K562 (cell line): ENCODE measurements around the gene GRWD1. TPM values are rescaled to one million over a fixed set of nuclear protein-coding genes. Genes with fewer than 3 reads are reported as not detected.

Source experiments
- ATAC-seq: fragments of 200-7000 bp; cut with Tn5 transposase; 3 replicates; pipeline ENCODE4 v1.9.1; 2020; ENCODE audit warnings: moderate library complexity
- BruUV-seq: library from RNA; stranded (reverse); fragments of 400-500 nt; replicated peaks from 2 replicates; lab custom pipeline; 2021; lab: Mats Ljungman, UMichigan
- CTCF ChIA-PET: fragments of 300-600 bp; formaldehyde crosslinking; extraction: SDS; loops from one replicate; lab custom pipeline; 2021; ENCODE audit warnings: low intra/inter-chr PET ratio; lab: Yijun Ruan, JAX
- POLR2A ChIA-PET: fragments of 300-600, 350-650 bp; sonication (Branson Sonifier 250); formaldehyde crosslinking; extraction: SDS; loops from one replicate; lab custom pipeline; 2021; ENCODE audit warnings: antibody characterized with exemption, inconsistent platforms; lab: Yijun Ruan, JAX
- DNase-seq, 4 experiments: peaks; one replicate each; pipeline versions ENCODE4 v3.0.0 to v3.0.0-alpha.2; 2011 to 2018; ENCODE audit warnings: low spot score in 3 of 4, mixed read lengths in 3 of 4; ENCODE audit errors: extremely low read depth in 1 of 4
- FAIRE-seq: peaks from 2 replicates; lab custom pipeline; 2011; peaks lifted over from hg19 to GRCh38; lab: Jason Lieb, UNC
- H2AFZ ChIP-seq: 2 replicates; pipeline ENCODE4 v1.6.0; 2011; ENCODE audit warnings: low read depth, low read length, control low read depth, inconsistent platforms
- H3K27ac ChIP-seq: fragments of 200-600 bp; 3 replicates; pipeline ENCODE4 v1.8.0; 2011; ENCODE audit warnings: low read depth, mild to moderate bottlenecking, control low read depth, inconsistent platforms, low read length, moderate library complexity, mixed read lengths; ENCODE audit errors: extremely low read depth
- H3K27me3 ChIP-seq, 2 experiments: fragments of 300-600 bp in 1 of 2; 2 replicates in 1 of 2; 3 replicates in 1 of 2; pipeline versions ENCODE4 v1.6.0 to v1.8.0; 2011; ENCODE audit warnings: inconsistent platforms in 2 of 2, low read length in 2 of 2, mild to moderate bottlenecking in 1 of 2, mixed read lengths in 1 of 2, moderate library complexity in 1 of 2; ENCODE audit not compliant: control insufficient read depth in 2 of 2, insufficient read depth in 2 of 2
- H3K36me3 ChIP-seq: fragments of 300-600 bp; 3 replicates; pipeline ENCODE4 v1.8.0; 2011; ENCODE audit warnings: mild to moderate bottlenecking, low read length, inconsistent platforms; ENCODE audit not compliant: control insufficient read depth, insufficient read depth
- H3K4me1 ChIP-seq, 2 experiments: fragments of 200-600 bp in 1 of 2; replicated peaks in 1 of 2; 2 replicates in 1 of 2; 3 replicates in 1 of 2; pipeline versions ENCODE4 v1.5.1 to v1.8.0; 2011; ENCODE audit warnings: inconsistent platforms in 2 of 2, low read length in 2 of 2, mild to moderate bottlenecking in 1 of 2, mixed read lengths in 1 of 2, moderate library complexity in 1 of 2; ENCODE audit not compliant: control insufficient read depth in 2 of 2, insufficient read depth in 2 of 2
- H3K4me2 ChIP-seq: 2 replicates; pipeline ENCODE4 v1.6.1; 2011; ENCODE audit warnings: low read length, control low read depth, inconsistent platforms, mixed read lengths; ENCODE audit not compliant: insufficient read depth
- H3K4me3 ChIP-seq: fragments of 200-600 bp; sonication (generic), shearing (Covaris generic); 2 replicates; pipeline ENCODE4 v1.5.1; 2016; ENCODE audit warnings: control low read depth, inconsistent platforms
- H3K79me2 ChIP-seq: fragments of 200-600 bp; 3 replicates; pipeline ENCODE4 v1.8.0; 2011; ENCODE audit warnings: low read length, inconsistent platforms; ENCODE audit not compliant: control insufficient read depth, insufficient read depth
- H3K9ac ChIP-seq, 2 experiments: 2 replicates each; pipeline versions ENCODE4 v1.6.0 to v1.6.1; 2011; ENCODE audit warnings: low read depth in 2 of 2, low read length in 2 of 2, control low read depth in 1 of 2, inconsistent platforms in 1 of 2, mild to moderate bottlenecking in 1 of 2, mixed read lengths in 1 of 2; ENCODE audit not compliant: insufficient read depth in 1 of 2
- H3K9me1 ChIP-seq: one replicate; pipeline ENCODE4 v1.6.0; 2011; ENCODE audit warnings: inconsistent platforms, mild to moderate bottlenecking, low read length, moderate library complexity; ENCODE audit not compliant: control insufficient read depth, insufficient read depth
- H3K9me3 ChIP-seq: replicated peaks from 2 replicates; pipeline ENCODE4 v1.5.1; 2011; ENCODE audit warnings: low read depth, low read length, inconsistent platforms; ENCODE audit not compliant: control insufficient read depth, insufficient read depth
- H4K20me1 ChIP-seq: replicated peaks from 2 replicates; pipeline ENCODE4 v1.6.1; 2011; ENCODE audit warnings: low read length, inconsistent platforms, mixed read lengths; ENCODE audit not compliant: control insufficient read depth, insufficient read depth
- CHD4 ChIP-seq: fragments of 200-600 bp; sonication (generic); IDR thresholded peaks from 3 replicates; pipeline ENCODE4 v1.6.1; 2012; ENCODE audit warnings: low read depth, mild to moderate bottlenecking, mixed read lengths, low read length, inconsistent platforms; ENCODE audit not compliant: insufficient read depth, insufficient replicate concordance, poor library complexity, severe bottlenecking
- POLR2G ChIP-seq: fragments of 200-400 bp; formaldehyde crosslinking; IDR thresholded peaks from 2 replicates; pipeline ENCODE4 v1.6.1; 2017; ENCODE audit warnings: low read depth, mild to moderate bottlenecking, antibody characterized with exemption, low read length, moderate library complexity
- TCFL5 ChIP-seq: fragments of 250-450 bp; sonication (Bioruptor Pico); conservative IDR thresholded peaks from 2 replicates; pipeline ENCODE4 v1.6.1; 2021; ENCODE audit warnings: mild to moderate bottlenecking, moderate library complexity, matching md5 sums
- WGBS: fragments of 100-300 bp; shearing (Covaris generic); methylation state at CpG from one replicate; pipeline ENCODE4 v1.1.6; 2016; ENCODE audit warnings: low coverage, mixed read lengths; ENCODE audit not compliant: insufficient coverage; ENCODE audit errors: missing lambda C conversion rate; 5-methylcytosine and 5-hydroxymethylcytosine counted together
- in situ Hi-C: fragments of 300-500 bp; cut with MboI; formaldehyde crosslinking; loops from 4 replicates; pipeline ENCODE4 v1.15.0; 2018; ENCODE audit warnings: inconsistent platforms, mixed read lengths
- intact Hi-C: fragments of 100-400 bp; cut with micrococcal nuclease; formaldehyde crosslinking; loops from 2 replicates; pipeline ENCODE4 v1.14.2; 2022
- polyA plus RNA-seq, 8 experiments: library from polyadenylated mRNA; depleted of rRNA in 4 of 8; stranded (reverse) in 5 of 8; unstranded in 3 of 8; fragments of >200 nt; fragmentation: Nextera tagmentation in 2 of 8; fragmentation: Illumina TruSeq in 1 of 8; extraction: Ambion mirVana in 2 of 8; extraction: Trizol in 1 of 8; gene quantifications; 2 replicates each; pipeline versions ENCODE4 v1.2.1 to v1.2.3, GENCODE V29; 2011 to 2014; ENCODE audit warnings: inconsistent platforms in 1 of 8, missing spikeins in 1 of 8
- total RNA-seq, 7 experiments: library from RNA; depleted of rRNA in 6 of 7; stranded (reverse); fragments of >200 nt in 6 of 7; fragmentation: Illumina TruSeq in 2 of 7; extraction: Trizol in 2 of 7; gene quantifications; 2 replicates each; pipeline versions ENCODE4 v1.2.1 to v1.2.3, GENCODE V29; 2011 to 2021; ENCODE audit warnings: low replicate concordance in 1 of 7
- TF ChIP-seq, protein P1 (sequence below): sonication (generic); formaldehyde crosslinking; IDR thresholded peaks from 2 replicates; pipeline ENCODE4 v1.8.0; 2022; ENCODE audit warnings: missing genetic modification reagents, mild to moderate bottlenecking, moderate library complexity, borderline replicate concordance
- TF ChIP-seq, protein P2 (sequence below): sonication (generic); formaldehyde crosslinking; IDR thresholded peaks from 2 replicates; pipeline ENCODE4 v1.8.1; 2023; ENCODE audit warnings: mild to moderate bottlenecking, missing genetic modification reagents

GRWD1 gene
- total and polyA plus RNA-seq, 9 of the 15 experiments (the other 6 are each of a cell fraction or from before 2014, with no cell fraction given): 1.5 to 87.2 (median 24.5) TPM

DNA sequence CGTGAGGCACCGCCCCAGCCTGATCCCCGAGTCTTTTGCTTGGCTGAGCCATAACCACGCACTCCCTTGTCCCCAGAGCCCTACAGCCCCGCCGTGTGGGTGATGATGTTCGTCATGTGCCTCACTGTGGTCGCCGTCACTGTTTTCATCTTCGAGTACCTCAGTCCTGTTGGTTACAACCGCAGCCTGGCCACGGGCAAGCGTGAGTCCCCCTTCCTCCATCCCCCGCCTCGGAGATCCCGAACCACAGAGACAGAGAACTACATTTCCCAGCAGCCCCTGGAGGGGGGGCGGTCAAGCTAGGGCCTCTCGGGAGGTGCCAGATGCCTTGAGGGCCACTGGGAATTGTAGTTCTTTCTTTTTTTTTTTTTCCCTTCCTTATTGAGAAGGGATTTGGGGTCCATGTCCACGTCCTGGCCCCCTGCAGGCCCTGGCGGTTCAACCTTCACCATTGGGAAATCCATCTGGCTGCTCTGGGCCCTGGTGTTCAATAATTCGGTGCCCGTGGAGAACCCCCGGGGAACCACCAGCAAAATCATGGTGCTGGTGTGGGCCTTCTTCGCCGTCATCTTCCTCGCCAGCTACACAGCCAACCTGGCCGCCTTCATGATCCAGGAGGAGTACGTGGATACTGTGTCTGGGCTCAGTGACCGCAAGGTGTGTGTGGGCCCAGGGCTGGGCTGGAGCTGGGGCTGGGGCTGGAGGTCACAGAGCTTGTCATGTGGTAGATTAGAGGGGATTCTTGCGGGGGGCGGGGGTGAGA lies 26.4 kb upstream of the GRWD1 start (continued):
- TF ChIP-seq, protein P1, sequence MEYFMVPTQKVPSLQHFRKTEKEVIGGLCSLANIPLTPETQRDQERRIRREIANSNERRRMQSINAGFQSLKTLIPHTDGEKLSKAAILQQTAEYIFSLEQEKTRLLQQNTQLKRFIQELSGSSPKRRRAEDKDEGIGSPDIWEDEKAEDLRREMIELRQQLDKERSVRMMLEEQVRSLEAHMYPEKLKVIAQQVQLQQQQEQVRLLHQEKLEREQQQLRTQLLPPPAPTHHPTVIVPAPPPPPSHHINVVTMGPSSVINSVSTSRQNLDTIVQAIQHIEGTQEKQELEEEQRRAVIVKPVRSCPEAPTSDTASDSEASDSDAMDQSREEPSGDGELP (CRISPR knock-in tag): 0 out of 2 replicates have a peak, but pooled peaks have one; percentile 31
- no peak for TF ChIP-seq CHD4
- TF ChIP-seq, all 486 proteins: peak for 16

DNA sequence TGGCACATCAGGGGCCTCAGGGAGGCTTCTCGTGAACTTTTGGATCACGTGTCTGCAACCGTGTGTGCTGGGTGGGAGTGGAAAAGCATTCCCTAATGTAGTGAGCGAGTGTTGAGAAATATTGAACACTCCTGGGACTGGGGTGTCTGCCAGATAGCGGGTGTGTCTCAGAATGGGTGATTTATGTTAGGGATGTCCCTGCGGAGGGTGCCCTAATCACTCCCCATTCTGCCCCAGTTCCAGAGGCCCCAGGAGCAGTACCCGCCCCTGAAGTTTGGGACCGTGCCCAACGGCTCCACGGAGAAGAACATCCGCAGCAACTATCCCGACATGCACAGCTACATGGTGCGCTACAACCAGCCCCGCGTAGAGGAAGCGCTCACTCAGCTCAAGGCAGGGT lies 24.2 kb upstream of the GRWD1 start:
- ATAC-seq (no peak), FAIRE-seq (no peak), DNase-seq (no peak)
- Histone ChIP-seq H3K9me1 (no peaks in the 10 kb centered on the region), H3K4me3 (no peak overlapping the region), H3K9me3 (no peaks in the 10 kb centered on the region), H3K27me3 (no peaks in the 10 kb centered on the region), H3K9ac (0 out of 4 replicates have a peak overlapping the region, but pooled peaks of 1 of the 2 experiments have one; percentile 0), H3K4me1 (peaks cover 25 to 38% of the 10 kb centered on the region in 2 experiments), H4K20me1 (no peaks in the 10 kb centered on the region), H3K27ac (no peak overlapping the region), H3K36me3 (peaks cover 69% of the 10 kb centered on the region; the same call in 2 of the 3 replicates), H3K4me2 (no peak overlapping the region), H3K79me2 (0 out of 3 replicates have a peak, but pooled peaks cover 2% of the 10 kb centered on the region), H2AFZ (no peak overlapping the region)
- intact Hi-C loops (no loop called here), in situ Hi-C loops (no loop called here)
- WGBS: 84% methylated on average over 10 of the region's 16 CpGs
- ChIA-PET POLR2A (no interaction called here), CTCF (no interaction called here)
- no TSS peak for BruUV-seq
- TF ChIP-seq POLR2G (0 out of 2 replicates have a peak, but pooled peaks have one; percentile 12), TCFL5 (CRISPR knock-in tag) (no peak)
- TF ChIP-seq, protein P2, sequence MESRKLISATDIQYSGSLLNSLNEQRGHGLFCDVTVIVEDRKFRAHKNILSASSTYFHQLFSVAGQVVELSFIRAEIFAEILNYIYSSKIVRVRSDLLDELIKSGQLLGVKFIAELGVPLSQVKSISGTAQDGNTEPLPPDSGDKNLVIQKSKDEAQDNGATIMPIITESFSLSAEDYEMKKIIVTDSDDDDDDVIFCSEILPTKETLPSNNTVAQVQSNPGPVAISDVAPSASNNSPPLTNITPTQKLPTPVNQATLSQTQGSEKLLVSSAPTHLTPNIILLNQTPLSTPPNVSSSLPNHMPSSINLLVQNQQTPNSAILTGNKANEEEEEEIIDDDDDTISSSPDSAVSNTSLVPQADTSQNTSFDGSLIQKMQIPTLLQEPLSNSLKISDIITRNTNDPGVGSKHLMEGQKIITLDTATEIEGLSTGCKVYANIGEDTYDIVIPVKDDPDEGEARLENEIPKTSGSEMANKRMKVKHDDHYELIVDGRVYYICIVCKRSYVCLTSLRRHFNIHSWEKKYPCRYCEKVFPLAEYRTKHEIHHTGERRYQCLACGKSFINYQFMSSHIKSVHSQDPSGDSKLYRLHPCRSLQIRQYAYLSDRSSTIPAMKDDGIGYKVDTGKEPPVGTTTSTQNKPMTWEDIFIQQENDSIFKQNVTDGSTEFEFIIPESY (CRISPR knock-in tag): peak; percentile 86
